K562 (cell line): ENCODE results near the gene RAB5B. TPM values are rescaled to one million over a fixed set of nuclear protein-coding genes. Genes with fewer than 3 reads are reported as not detected.

Experiments
- ATAC-seq: fragments of 200-7000 bp; cut with Tn5 transposase; 3 replicates; pipeline ENCODE4 v1.9.1; 2020; ENCODE audit warnings: moderate library complexity
- BruUV-seq: library from RNA; stranded (reverse); fragments of 400-500 nt; replicated peaks from 2 replicates; lab custom pipeline; 2021; lab: Mats Ljungman, UMichigan
- CTCF ChIA-PET: fragments of 300-600 bp; formaldehyde crosslinking; extraction: SDS; loops from one replicate; lab custom pipeline; 2021; ENCODE audit warnings: low intra/inter-chr PET ratio; lab: Yijun Ruan, JAX
- POLR2A ChIA-PET: fragments of 300-600, 350-650 bp; sonication (Branson Sonifier 250); formaldehyde crosslinking; extraction: SDS; loops from one replicate; lab custom pipeline; 2021; ENCODE audit warnings: antibody characterized with exemption, inconsistent platforms; lab: Yijun Ruan, JAX
- DNase-seq, 4 experiments: peaks; one replicate each; pipeline versions ENCODE4 v3.0.0 to v3.0.0-alpha.2; 2011 to 2018; ENCODE audit warnings: low spot score in 3 of 4, mixed read lengths in 3 of 4; ENCODE audit errors: extremely low read depth in 1 of 4
- FAIRE-seq: peaks from 2 replicates; lab custom pipeline; 2011; peaks lifted over from hg19 to GRCh38; lab: Jason Lieb, UNC
- H2AFZ ChIP-seq: 2 replicates; pipeline ENCODE4 v1.6.0; 2011; ENCODE audit warnings: low read depth, low read length, control low read depth, inconsistent platforms
- H3K27ac ChIP-seq: fragments of 200-600 bp; 3 replicates; pipeline ENCODE4 v1.8.0; 2011; ENCODE audit warnings: low read depth, mild to moderate bottlenecking, control low read depth, inconsistent platforms, low read length, moderate library complexity, mixed read lengths; ENCODE audit errors: extremely low read depth
- H3K27me3 ChIP-seq, 2 experiments: fragments of 300-600 bp in 1 of 2; 2 replicates in 1 of 2; 3 replicates in 1 of 2; pipeline versions ENCODE4 v1.6.0 to v1.8.0; 2011; ENCODE audit warnings: inconsistent platforms in 2 of 2, low read length in 2 of 2, mild to moderate bottlenecking in 1 of 2, mixed read lengths in 1 of 2, moderate library complexity in 1 of 2; ENCODE audit not compliant: control insufficient read depth in 2 of 2, insufficient read depth in 2 of 2
- H3K36me3 ChIP-seq: fragments of 300-600 bp; 3 replicates; pipeline ENCODE4 v1.8.0; 2011; ENCODE audit warnings: mild to moderate bottlenecking, low read length, inconsistent platforms; ENCODE audit not compliant: control insufficient read depth, insufficient read depth
- H3K4me1 ChIP-seq, 2 experiments: fragments of 200-600 bp in 1 of 2; replicated peaks in 1 of 2; 2 replicates in 1 of 2; 3 replicates in 1 of 2; pipeline versions ENCODE4 v1.5.1 to v1.8.0; 2011; ENCODE audit warnings: inconsistent platforms in 2 of 2, low read length in 2 of 2, mild to moderate bottlenecking in 1 of 2, mixed read lengths in 1 of 2, moderate library complexity in 1 of 2; ENCODE audit not compliant: control insufficient read depth in 2 of 2, insufficient read depth in 2 of 2
- H3K4me2 ChIP-seq: 2 replicates; pipeline ENCODE4 v1.6.1; 2011; ENCODE audit warnings: low read length, control low read depth, inconsistent platforms, mixed read lengths; ENCODE audit not compliant: insufficient read depth
- H3K4me3 ChIP-seq: fragments of 200-600 bp; sonication (generic), shearing (Covaris generic); 2 replicates; pipeline ENCODE4 v1.5.1; 2016; ENCODE audit warnings: control low read depth, inconsistent platforms
- H3K79me2 ChIP-seq: fragments of 200-600 bp; 3 replicates; pipeline ENCODE4 v1.8.0; 2011; ENCODE audit warnings: low read length, inconsistent platforms; ENCODE audit not compliant: control insufficient read depth, insufficient read depth
- H3K9ac ChIP-seq, 2 experiments: 2 replicates each; pipeline versions ENCODE4 v1.6.0 to v1.6.1; 2011; ENCODE audit warnings: low read depth in 2 of 2, low read length in 2 of 2, control low read depth in 1 of 2, inconsistent platforms in 1 of 2, mild to moderate bottlenecking in 1 of 2, mixed read lengths in 1 of 2; ENCODE audit not compliant: insufficient read depth in 1 of 2
- H3K9me1 ChIP-seq: one replicate; pipeline ENCODE4 v1.6.0; 2011; ENCODE audit warnings: inconsistent platforms, mild to moderate bottlenecking, low read length, moderate library complexity; ENCODE audit not compliant: control insufficient read depth, insufficient read depth
- H3K9me3 ChIP-seq: replicated peaks from 2 replicates; pipeline ENCODE4 v1.5.1; 2011; ENCODE audit warnings: low read depth, low read length, inconsistent platforms; ENCODE audit not compliant: control insufficient read depth, insufficient read depth
- H4K20me1 ChIP-seq: replicated peaks from 2 replicates; pipeline ENCODE4 v1.6.1; 2011; ENCODE audit warnings: low read length, inconsistent platforms, mixed read lengths; ENCODE audit not compliant: control insufficient read depth, insufficient read depth
- ARID3A ChIP-seq: IDR thresholded peaks from 2 replicates; pipeline ENCODE4 v1.6.1; 2012; ENCODE audit warnings: low read depth, low read length, improper control_type of control experiment, borderline replicate concordance
- BRF2 ChIP-seq: IDR thresholded peaks from 3 replicates; pipeline ENCODE4 v1.6.1; 2011; ENCODE audit warnings: borderline replicate concordance, mild to moderate bottlenecking; ENCODE audit not compliant: insufficient read length, insufficient read depth
- CCNT2 ChIP-seq: IDR thresholded peaks from 2 replicates; pipeline ENCODE4 v1.6.1; 2011; ENCODE audit warnings: borderline replicate concordance, low read depth, mild to moderate bottlenecking, moderate library complexity, mixed read lengths, low read length; ENCODE audit not compliant: insufficient read length; ENCODE audit errors: extremely low read depth
- DMBX1 ChIP-seq: fragments of 250-450 bp; sonication (Bioruptor Pico); IDR thresholded peaks from 2 replicates; pipeline ENCODE4 v1.8.0; 2022; ENCODE audit warnings: inconsistent platforms, mild to moderate bottlenecking, moderate library complexity, borderline replicate concordance
- FOXM1 ChIP-seq, 2 experiments: fragments of 450-650 bp in 1 of 2; sonication (generic) in 1 of 2; formaldehyde crosslinking in 1 of 2; IDR thresholded peaks; 2 replicates each; pipeline versions ENCODE4 v1.6.1 to v1.9.0; 2017 to 2022; ENCODE audit warnings: low read depth in 2 of 2, mild to moderate bottlenecking in 2 of 2, missing genetic modification reagents in 1 of 2, moderate library complexity in 1 of 2
- GATAD2A ChIP-seq: fragments of 450-650 bp; IDR thresholded peaks from 2 replicates; pipeline ENCODE4 v1.6.1; 2017
- GTF2B ChIP-seq: IDR thresholded peaks from 2 replicates; pipeline ENCODE4 v1.6.1; 2011; ENCODE audit not compliant: insufficient read length; ENCODE audit errors: extremely low read depth
- NBN ChIP-seq: fragments of 450-650 bp; IDR thresholded peaks from 2 replicates; pipeline ENCODE4 v1.6.1; 2016; ENCODE audit warnings: low read depth, mild to moderate bottlenecking
- VEZF1 ChIP-seq: fragments of 200-800 bp; sonication (Bioruptor generic); IDR thresholded peaks from 2 replicates; pipeline ENCODE4 v1.6.1; 2017; ENCODE audit warnings: missing genetic modification characterization, missing compliant biosample characterization
- ZNF740 ChIP-seq, 3 experiments: fragments of 200-800 bp in 1 of 3; sonication (Bioruptor generic) in 1 of 3; sonication (generic) in 1 of 3; formaldehyde crosslinking in 1 of 3; IDR thresholded peaks; 2 replicates each; pipeline versions ENCODE4 v1.6.1 to v1.8.0; 2016 to 2022; ENCODE audit warnings: mild to moderate bottlenecking in 2 of 3, missing compliant biosample characterization in 2 of 3, missing genetic modification characterization in 2 of 3, missing genetic modification reagents in 1 of 3
- WGBS: fragments of 100-300 bp; shearing (Covaris generic); methylation state at CpG from one replicate; pipeline ENCODE4 v1.1.6; 2016; ENCODE audit warnings: low coverage, mixed read lengths; ENCODE audit not compliant: insufficient coverage; ENCODE audit errors: missing lambda C conversion rate; 5-methylcytosine and 5-hydroxymethylcytosine counted together
- in situ Hi-C: fragments of 300-500 bp; cut with MboI; formaldehyde crosslinking; loops from 4 replicates; pipeline ENCODE4 v1.15.0; 2018; ENCODE audit warnings: inconsistent platforms, mixed read lengths
- intact Hi-C: fragments of 100-400 bp; cut with micrococcal nuclease; formaldehyde crosslinking; loops from 2 replicates; pipeline ENCODE4 v1.14.2; 2022
- polyA plus RNA-seq, 8 experiments: library from polyadenylated mRNA; depleted of rRNA in 4 of 8; stranded (reverse) in 5 of 8; unstranded in 3 of 8; fragments of >200 nt; fragmentation: Nextera tagmentation in 2 of 8; fragmentation: Illumina TruSeq in 1 of 8; extraction: Ambion mirVana in 2 of 8; extraction: Trizol in 1 of 8; gene quantifications; 2 replicates each; pipeline versions ENCODE4 v1.2.1 to v1.2.3, GENCODE V29; 2011 to 2014; ENCODE audit warnings: inconsistent platforms in 1 of 8, missing spikeins in 1 of 8
- total RNA-seq, 7 experiments: library from RNA; depleted of rRNA in 6 of 7; stranded (reverse); fragments of >200 nt in 6 of 7; fragmentation: Illumina TruSeq in 2 of 7; extraction: Trizol in 2 of 7; gene quantifications; 2 replicates each; pipeline versions ENCODE4 v1.2.1 to v1.2.3, GENCODE V29; 2011 to 2021; ENCODE audit warnings: low replicate concordance in 1 of 7

The RAB5B gene
- total and polyA plus RNA-seq, 9 of the 15 experiments (the other 6 are each of a cell fraction or from before 2014, with no cell fraction given) = 6.8 to 73.8 (median 25.2) TPM

- BruUV-seq = no TSS peak
- ChIA-PET POLR2A (interaction anchor here (0.6 to 3.8 kb wide), 17 partner anchors 8 to 487 kb away, joined by 3 to 26 read pairs (median 4); partner anchors contain the start of genes MYL6, ORMDL2, RAB5B and SARNP), CTCF (no interaction called here)
- WGBS = 2% methylated on average over 49 of the region's 49 CpGs
- DNase-seq = peak; percentile 79 to 95 (median 86)
- Histone ChIP-seq H3K79me2 (peaks cover 56% of the 10 kb centered on the region), H3K27ac (peak within 1 kb of the TSS; percentile 95), H2AFZ (peak within 1 kb of the TSS; percentile 93), H3K36me3 (peaks cover 22% of the 10 kb centered on the region), H3K9me1 (no peaks in the 10 kb centered on the region), H4K20me1 (no peaks in the 10 kb centered on the region), H3K27me3 (no peaks in the 10 kb centered on the region), H3K4me2 (peak within 1 kb of the TSS; percentile 91), H3K4me3 (peak within 1 kb of the TSS; percentile 69), H3K9me3 (no peaks in the 10 kb centered on the region), H3K9ac (peak within 1 kb of the TSS; percentile 94 to 99), H3K4me1 (peaks cover 25 to 35% of the 10 kb centered on the region in 2 experiments; a peak in 4 of 5 replicates)
- ATAC-seq = peak; percentile 80
- peak; percentile 84 for FAIRE-seq
- intact Hi-C loops = loop anchor here (2.0 to 5.0 kb wide), 4 partner anchors 44 to 185 kb away; partner anchors contain the start of genes GDF11, RAB5B, RPS26 and SARNP
- in situ Hi-C loops = no loop called here
- TF ChIP-seq DMBX1 (no peak), VEZF1 (0 out of 2 replicates have a peak, but pooled peaks have one; percentile 19), GATAD2A (0 out of 2 replicates have a peak, but pooled peaks have one; percentile 38), ZNF740 (CRISPR knock-in tag; IDR thresholded peaks at IDR 0.05) (no peak), ZNF740 (tag; IDR thresholded peaks at IDR 0.05) (0 out of 4 replicates have a peak, but pooled peaks of 1 of the 2 experiments have one; percentile 52), FOXM1 (IDR thresholded peaks at IDR 0.05; ENCODE audit: low read depth) (no peak), FOXM1 (CRISPR knock-in tag; IDR thresholded peaks at IDR 0.05; ENCODE audit: low read depth) (0 out of 2 replicates have a peak, but pooled peaks have one; percentile 8), NBN (0 out of 2 replicates have a peak, but pooled peaks have one; percentile 26), ARID3A (peak; percentile 48; the same call in 1 of the 2 replicates), GTF2B (peak; percentile 42), BRF2 (no peak), CCNT2 (peak; percentile 74)
These were observed 46.0 kb upstream of the RAB5B start, which contains the start of gene PYM1 for GRCh38 chr12:55927588-55928502. PYM1 (minus strand) TSS chr12:55927894; CDS start chr12:55927761, 133 bp downstream.
